ENCODE data around the gene EME1.
"Not testable (repeated sequence)": the region's sequence is repeated elsewhere in the genome, so short reads cannot be mapped to it uniquely, and the experiment has no call there.

EME1 gene, protein sequence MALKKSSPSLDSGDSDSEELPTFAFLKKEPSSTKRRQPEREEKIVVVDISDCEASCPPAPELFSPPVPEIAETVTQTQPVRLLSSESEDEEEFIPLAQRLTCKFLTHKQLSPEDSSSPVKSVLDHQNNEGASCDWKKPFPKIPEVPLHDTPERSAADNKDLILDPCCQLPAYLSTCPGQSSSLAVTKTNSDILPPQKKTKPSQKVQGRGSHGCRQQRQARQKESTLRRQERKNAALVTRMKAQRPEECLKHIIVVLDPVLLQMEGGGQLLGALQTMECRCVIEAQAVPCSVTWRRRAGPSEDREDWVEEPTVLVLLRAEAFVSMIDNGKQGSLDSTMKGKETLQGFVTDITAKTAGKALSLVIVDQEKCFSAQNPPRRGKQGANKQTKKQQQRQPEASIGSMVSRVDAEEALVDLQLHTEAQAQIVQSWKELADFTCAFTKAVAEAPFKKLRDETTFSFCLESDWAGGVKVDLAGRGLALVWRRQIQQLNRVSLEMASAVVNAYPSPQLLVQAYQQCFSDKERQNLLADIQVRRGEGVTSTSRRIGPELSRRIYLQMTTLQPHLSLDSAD

DNA sequence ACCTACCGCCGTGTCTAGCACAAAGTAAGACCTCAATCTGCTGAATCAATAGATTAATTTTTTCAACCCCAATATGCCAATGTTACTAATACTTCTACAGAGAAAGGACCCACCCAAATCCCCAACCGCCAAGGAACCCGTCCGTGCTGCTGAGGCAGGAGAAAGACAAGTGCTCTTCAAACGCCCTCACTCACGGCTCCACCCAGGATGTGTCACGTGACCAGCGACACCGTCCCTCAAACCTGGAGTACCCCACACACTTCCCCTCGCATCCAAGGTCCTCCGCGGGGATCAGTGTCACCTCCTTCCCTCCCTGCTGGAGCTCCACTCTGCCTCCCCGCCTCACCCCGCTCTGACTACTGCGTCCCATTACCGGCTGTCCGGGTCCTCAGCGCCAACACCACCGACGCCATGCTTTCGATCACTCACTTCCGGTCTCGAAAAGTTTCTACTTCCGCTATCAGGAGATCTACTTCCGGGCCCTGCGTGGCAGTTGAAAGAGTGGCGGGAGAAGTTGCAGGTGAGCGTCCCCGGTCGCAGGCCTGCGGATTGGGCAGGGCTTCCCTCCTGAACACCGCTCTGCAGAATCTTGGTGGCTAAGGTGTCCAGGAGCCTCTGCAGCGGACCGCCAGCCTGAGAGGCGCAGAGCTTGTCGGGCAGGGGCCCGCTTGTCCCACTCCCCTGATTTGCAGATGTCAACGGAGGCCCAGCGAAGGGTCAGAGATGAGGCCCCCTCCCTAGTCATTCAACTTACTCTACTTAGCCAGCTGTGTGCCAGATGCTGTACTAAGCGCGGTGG lies at the start of gene EME1, which contains the start of gene MRPL27:
Gene EME1 (plus strand): TSS at position 472 of the 799 bp plus-strand sequence. CDS start 1,980 bp downstream, outside the sequence.
Gene MRPL27 (minus strand): TSS at position 427 of the 799 bp plus-strand sequence. CDS start 14 bp downstream, at position 413.
- peak; percentile 94 to 95 for DNase-seq
- TF ChIP-seq POLR2A (IDR thresholded peaks at IDR 0.05; ENCODE audit: low read length), result peak; percentile 96
- TF ChIP-seq GATA1 (IDR thresholded peaks at IDR 0.05; ENCODE audit: low read depth, low read length), result no peak

DNA sequence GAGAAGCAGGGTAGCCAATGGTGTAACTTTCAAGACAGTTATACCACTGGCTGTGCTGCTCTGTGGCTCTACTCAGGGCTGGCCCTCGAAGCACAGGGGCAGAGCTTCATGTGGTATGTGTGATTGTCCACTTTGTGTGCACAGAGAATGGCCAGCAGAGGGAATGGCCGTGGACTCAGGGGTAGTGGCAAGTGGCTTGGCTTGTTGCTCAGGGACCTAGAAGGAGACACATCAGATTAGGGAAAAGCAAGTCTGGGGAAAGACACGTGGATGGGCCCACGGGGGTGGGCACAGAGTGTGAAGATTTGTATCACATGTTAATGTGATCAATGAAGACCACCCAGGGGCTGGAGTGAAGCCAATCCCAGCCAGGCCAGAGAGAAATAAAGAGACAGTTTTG lies 47.1 kb upstream of the EME1 start:
- TF ChIP-seq POLR2A (IDR thresholded peaks at IDR 0.05; ENCODE audit: low read length) (no peak), GATA1 (IDR thresholded peaks at IDR 0.05; ENCODE audit: low read depth, low read length) (no peak)

DNA sequence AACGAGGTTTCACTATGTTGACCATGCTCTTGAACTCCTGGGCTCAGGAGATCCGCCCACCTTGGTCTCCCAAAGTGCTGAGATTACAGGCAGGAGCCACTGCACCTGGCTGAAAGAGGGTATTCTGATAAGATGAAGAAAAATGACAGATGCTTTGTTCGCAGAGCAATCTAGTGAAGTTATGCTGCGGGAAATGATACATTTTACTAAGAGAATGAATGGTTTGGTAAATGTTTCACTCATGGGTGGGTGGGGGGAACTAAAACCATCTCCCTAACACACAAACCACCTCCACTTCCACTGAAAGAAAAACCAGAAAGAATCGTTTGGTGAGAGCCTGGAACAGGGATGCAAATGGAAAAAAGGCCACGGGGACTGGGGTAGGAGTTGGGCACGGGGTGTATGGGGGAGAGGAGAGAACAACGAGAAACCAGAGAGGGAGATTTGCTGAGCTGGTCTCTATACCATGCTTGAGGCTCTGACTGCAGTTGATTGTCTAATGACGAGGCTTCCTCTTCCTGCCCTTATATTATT lies 46.1 kb upstream of the EME1 start:
- no peak for TF ChIP-seq POLR2A (IDR thresholded peaks at IDR 0.05; ENCODE audit: low read length)
- TF ChIP-seq GATA1 (IDR thresholded peaks at IDR 0.05; ENCODE audit: low read depth, low read length), result no peak
- no peak for DNase-seq

More for the DNA sequence above, 47.1 kb upstream of the EME1 start:
- DNase-seq, result no peak

DNA sequence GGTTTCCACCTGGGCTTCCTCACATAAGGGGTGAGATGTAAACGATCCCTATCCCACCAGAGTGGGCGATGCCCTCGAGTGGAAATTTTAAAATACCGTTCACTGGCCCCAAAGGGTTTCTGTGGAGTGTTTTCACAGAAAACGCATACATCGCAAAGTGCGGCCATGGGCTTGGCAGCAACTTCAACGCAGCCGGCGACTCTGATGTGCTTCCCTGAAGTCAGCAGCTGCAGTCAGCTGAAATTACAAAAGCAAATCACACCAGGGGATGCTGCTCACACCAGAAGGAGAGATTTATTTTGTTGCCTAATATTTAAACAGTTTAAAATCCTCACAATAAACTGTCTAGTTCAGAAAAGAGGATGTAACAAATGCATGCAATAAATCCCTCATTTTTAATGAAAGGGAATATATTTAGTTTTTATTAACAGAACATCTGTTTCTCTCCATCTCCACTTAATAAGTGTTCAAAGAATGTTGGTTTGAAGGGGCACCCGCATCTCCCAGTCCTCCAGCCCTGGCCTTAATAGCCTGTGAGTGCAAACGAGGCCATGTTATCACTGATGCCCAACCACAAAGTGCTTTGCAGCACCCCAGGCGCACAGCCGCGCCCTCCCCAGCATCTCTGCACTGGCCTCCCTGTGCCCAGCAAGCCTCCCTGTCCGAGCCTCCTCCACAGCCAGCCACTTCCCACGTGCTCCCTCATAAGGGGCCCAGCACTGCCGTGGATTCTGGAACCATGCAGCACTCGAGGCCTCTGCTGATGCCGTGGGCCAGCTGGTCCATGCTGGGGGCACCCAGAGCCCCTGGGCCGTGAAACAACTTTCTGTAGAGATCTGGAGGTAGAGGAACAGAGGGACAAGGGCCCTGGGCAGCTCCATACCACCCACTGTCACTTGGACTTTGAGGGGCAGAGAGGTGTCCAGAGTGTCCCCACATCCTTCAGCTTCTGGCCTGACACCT lies 44.4 kb upstream of the EME1 start:
- DNase-seq, result no peak
- TF ChIP-seq GATA1 (IDR thresholded peaks at IDR 0.05; ENCODE audit: low read depth, low read length) (no peak), POLR2A (IDR thresholded peaks at IDR 0.05; ENCODE audit: low read length) (no peak)

DNA sequence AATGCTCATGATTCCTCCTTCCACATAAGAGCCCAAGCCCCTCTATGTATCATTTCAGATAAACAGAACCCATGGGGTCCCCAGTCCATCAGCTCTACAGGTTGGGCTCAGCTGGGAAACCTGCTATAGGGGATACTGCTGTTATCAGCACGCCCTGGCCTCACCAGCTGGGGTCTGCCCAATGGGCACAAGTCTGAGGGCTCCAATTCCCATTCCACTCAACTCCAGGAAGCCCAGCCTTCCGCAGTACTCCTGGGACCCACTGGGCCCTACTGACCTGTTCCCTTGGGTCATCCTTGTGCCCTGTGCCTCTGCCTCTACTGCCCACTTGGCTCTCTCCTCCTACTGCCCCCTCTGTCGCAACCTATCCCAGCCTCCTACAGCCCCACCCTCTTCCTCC lies 43.3 kb upstream of the EME1 start:
- TF ChIP-seq GATA1 (IDR thresholded peaks at IDR 0.05; ENCODE audit: low read depth, low read length) (no peak), POLR2A (IDR thresholded peaks at IDR 0.05; ENCODE audit: low read length) (no peak)
- DNase-seq, result no peak

DNA sequence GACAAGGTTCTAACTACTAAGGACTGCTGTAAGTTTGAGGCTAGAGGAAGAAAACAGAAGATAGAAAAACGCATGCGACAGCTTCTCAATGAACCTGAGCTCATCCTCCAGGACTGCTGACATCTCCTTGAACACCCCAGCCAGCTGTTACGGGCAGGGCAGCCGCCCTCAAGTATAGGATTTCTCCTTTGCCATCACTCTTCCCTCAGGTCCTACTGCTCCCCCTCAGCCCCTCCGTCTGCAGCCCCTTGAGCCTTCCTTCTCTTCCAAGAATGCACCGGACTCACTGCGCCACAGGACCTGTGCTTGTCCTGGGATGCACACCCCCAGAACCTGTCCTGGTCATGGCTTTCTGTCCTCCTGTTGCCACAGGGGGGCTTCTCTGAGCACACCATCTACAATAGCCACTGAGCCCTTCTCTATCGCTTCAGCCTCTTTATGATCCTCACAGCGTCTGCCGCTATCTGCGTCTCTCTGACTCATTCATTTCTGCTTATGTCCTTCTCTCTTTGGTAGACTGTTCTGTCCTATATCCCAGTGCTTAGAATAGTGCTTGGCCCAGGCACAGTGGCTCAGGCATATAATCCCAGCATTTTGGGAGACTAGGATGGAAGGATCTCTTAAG lies 42.8 kb upstream of the EME1 start:
- DNase-seq, result no peak
- TF ChIP-seq POLR2A (IDR thresholded peaks at IDR 0.05; ENCODE audit: low read length), result no peak
- no peak for TF ChIP-seq GATA1 (IDR thresholded peaks at IDR 0.05; ENCODE audit: low read depth, low read length)

DNA sequence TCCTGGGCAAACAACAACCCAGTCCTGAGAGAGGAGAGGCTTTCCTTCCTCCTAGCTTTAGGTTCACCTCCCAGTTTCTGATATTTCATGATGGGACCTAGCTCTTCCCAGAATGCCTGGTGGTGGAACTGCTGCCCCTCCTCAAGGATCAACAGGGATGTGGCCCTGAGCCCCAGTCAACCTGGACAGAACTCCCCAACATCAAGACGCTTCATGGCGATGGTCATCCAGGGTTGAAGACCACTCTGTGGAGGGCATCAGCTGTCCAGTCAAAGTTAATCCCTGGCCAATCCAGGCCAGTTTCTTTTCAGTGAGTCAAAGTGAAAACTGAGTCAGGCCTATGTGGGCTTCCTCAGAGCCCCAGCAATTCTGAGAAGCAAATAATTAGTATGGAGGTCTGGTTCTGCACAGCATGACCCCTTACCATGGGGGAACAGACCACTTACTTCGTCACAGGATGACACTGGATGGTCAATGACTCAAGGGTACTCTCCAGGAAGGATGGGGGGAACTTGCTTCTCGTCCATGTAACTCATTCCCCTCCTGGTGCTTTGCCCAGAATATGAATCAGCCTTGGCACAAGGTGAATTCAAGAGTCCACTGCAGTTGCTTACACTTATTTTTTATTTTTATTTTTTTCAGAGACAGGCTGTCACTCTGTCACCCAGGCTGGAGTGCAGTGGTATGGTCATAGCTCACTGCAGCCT lies 41.8 kb upstream of the EME1 start:
- TF ChIP-seq POLR2A (IDR thresholded peaks at IDR 0.05; ENCODE audit: low read length) (no peak), GATA1 (IDR thresholded peaks at IDR 0.05; ENCODE audit: low read depth, low read length) (no peak)
- no peak for DNase-seq

DNA sequence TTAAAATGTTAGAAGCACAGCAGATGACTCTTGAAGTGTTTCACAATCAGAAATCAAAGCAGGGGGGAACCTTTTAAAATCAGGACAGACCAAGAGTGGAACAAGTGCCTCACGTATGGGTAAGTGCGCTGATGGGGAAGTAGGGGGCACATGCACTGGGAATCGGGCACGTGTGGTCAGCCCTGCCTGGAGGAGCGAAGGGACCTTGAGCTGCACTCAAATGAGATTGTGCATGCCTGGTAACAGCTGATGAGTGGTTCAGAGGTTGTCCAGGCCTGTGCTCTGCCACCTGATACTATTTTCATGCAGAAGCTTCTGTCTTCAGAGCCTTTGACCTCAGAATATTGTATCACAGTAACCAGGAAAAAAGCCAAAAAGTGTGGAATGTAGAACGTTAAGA lies 40.8 kb upstream of the EME1 start:
- TF ChIP-seq GATA1 (IDR thresholded peaks at IDR 0.05; ENCODE audit: low read depth, low read length) (no peak), POLR2A (IDR thresholded peaks at IDR 0.05; ENCODE audit: low read length) (no peak)
- no peak for DNase-seq

DNA sequence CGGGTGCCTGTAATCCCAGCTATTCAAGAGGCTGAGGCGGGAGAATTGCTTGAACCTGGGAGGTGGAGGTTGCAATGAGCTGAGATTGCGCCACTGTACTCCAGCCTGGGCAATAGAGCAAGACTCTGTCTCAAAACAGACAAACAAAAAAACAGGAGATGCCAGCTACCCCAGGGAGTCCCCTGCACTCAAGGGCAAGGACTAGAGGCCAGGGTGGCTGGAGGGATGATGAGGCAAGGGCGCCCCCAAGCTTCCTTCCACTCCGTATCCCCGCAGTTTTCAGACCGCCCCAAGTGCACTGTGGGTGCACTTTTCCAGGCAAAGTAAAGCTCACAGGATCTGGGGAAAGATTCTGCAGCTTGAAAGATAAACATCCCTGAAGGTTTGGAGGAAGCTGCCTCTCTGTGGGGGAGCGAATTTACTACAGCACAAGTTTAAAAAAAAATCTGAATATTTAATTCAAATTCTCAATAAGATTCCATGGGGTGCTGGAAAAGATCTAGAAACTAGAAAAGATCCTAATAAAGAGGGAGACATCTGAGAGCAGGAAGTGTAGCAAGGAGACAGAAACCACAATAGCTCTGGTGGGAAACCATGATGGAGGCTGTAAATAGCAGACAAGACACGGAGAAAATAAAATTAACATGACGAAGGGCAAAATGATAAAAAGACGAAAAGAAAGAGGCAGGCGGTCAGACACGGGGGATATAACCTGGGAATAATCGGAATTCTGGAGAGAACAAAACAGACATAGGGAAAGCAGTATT lies 39.6 kb upstream of the EME1 start:
- not testable (repeated sequence) for DNase-seq

DNA sequence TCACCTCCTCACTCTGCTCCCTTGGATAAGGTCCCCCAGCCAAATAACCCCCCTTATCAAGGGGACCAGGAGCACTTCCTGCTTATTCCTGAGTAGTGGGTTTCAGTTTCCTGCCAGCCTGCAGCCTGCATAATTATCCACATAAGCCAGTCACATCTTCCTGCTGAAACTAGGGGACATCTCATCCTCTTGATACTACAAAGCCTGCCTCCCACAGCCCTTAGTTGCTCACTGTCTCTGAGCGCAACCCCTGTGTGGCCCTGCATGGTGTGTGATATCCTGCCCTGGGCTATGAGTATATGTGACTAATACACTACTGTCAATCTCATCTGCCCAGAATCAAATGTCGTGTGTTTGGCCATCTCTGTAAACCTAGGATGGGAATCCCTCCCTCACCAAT lies 35.1 kb upstream of the EME1 start:
- no peak for DNase-seq
- TF ChIP-seq GATA1 (IDR thresholded peaks at IDR 0.05; ENCODE audit: low read depth, low read length), result no peak
- no peak for TF ChIP-seq POLR2A (IDR thresholded peaks at IDR 0.05; ENCODE audit: low read length)

DNA sequence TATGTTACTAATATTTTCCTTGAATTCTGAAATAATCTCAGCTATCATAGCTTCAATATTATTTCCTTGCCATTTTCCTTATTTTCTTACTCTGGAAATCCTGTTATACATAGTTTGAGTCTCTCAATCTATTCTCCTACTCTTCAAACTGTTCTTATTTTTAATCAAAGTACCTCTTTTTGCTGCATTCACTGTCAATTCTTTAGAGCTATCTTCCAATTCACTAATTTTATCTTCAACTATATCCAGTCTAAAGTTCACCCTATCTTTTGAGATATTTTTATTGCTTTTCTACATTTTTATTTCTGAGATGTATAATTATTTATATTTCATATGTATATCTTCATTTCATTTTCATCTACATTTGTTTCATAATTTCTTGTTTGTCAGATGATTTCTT lies 34.4 kb upstream of the EME1 start:
- DNase-seq, result no peak
- TF ChIP-seq GATA1 (IDR thresholded peaks at IDR 0.05; ENCODE audit: low read depth, low read length) (no peak), POLR2A (IDR thresholded peaks at IDR 0.05; ENCODE audit: low read length) (no peak)

All from erythroblast (primary cell).